Stimulated activated CD8-positive, alpha-beta memory T cell treated with anti-CD3 and anti-CD28 coated beads, Interleukin-15, amount 100 ng/mL, for 48 hours (primary cell): ENCODE measurements around the gene MPV17L.
"Not testable (repeated sequence)": the region's sequence is repeated elsewhere in the genome, so short reads cannot be mapped to it uniquely, and the experiment has no call there.

ENCODE experiments used
- DNase-seq, 2 donors: peaks; one replicate each; pipeline ENCODE4 v3.0.0-alpha.2; 2020; ENCODE audit warnings: low read depth in 2 of 2

The MPV17L gene

GRCh38 chr16:15451098-15451731, 55.7 kb downstream of the MPV17L start:
- DNase-seq: no peak

- no peak for DNase-seq
These were observed 56.8 kb downstream of the MPV17L start for GRCh38 chr16:15452246-15452855.

GRCh38 chr16:15453296-15453695, 57.7 kb downstream of the MPV17L start:
- DNase-seq: not testable (repeated sequence)

DNA sequence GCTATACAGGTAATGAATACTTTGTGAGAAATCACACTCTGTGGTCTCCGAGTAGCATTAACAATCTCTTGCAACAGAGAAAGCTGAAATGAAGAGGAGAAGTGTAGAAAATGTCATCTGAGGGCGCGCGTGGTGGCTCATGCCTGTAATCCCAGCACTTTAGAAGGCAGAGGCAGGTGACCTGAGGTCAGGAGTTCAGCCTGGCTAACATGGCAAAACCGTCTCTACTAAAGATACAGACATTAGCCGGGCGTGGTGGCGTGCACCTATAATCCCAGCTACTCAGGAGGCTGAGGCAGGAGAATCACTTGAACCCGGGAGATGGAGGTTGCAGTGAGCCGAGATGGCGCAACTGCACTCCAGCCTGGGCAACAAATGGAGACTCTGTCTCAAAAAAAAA, 59.4 kb downstream of the MPV17L start:
- DNase-seq: not testable (repeated sequence)

GRCh38 chr16:15457400-15457799, 61.8 kb downstream of the MPV17L start:
- no peak for DNase-seq

DNA sequence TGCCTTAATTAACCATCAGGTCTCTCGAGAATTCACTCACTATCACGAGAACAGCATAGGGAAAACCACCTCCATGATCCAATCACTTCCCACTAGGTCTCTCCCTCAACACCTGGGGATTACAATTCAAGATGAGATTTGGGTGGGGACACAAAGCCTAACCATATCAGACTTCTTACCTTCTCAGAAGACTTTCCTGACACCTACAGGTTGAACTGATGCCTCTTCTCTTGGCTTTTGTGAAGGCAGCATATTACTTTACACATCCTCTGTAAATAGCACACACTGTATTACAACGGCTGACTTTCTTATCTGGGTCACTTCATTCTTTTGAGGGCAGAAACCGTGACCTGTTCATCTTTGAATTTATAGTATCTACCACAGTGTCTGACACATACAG, 62.4 kb downstream of the MPV17L start:
- DNase-seq: no peak

GRCh38 chr16:15459791-15460190, 64.2 kb downstream of the MPV17L start:
- DNase-seq: no peak

DNA sequence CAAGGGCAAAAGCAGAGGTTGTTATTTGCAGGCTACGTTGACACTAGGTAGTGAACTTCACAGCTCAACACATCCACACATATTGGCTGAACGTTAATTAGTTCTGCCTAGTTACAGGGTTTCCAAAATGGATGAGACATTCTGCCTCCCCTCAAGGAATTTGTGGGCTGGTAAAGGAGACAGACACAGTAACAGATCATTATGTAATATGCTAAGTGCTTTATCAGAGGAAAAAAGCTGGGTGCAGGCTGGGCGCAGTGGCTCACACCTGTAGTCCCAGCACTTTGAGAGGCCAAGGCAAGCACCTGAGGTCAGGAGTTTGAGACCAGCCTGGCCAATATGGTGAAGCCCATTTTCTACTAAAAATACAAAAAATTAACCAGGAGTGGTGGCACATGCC, 65.0 kb downstream of the MPV17L start:
- DNase-seq: no peak

DNA sequence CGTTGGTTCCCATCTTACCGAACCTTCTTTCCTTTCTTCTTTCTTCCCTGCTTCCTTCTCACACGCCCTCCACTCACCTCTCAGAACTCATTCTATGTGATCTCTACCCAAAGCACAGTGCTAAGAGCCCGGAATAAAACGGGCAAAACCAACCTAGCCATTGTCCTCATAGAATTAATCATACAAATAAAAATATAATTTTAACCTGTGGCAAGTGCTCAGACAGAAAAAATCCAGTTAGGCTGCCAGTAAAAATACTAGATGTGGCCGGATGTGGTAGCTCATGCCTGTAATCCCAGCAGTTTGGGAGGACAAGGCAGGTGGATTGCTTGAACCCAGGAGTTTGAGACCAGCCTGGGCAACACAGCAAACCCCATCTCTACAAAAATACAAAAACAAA, 65.8 kb downstream of the MPV17L start:
- no peak for DNase-seq
